Medulla oblongata (tissue), 1 donor: ENCODE measurements around the gene GLIS1.

Experiments
- DNase-seq: peaks from one replicate; pipeline ENCODE4 v3.0.0-alpha.2; 2015; ENCODE audit errors: extremely low spot score

Gene GLIS1

GRCh38 chr1:53693773-53694717 is 44.9 kb downstream of the GLIS1 start:
- no peak for DNase-seq

GRCh38 chr1:53693339-53693738 is 45.6 kb downstream of the GLIS1 start:
- DNase-seq = no peak

GRCh38 chr1:53691326-53691725 is 47.6 kb downstream of the GLIS1 start:
- DNase-seq = no peak

GRCh38 chr1:53690411-53690810 is 48.6 kb downstream of the GLIS1 start:
- DNase-seq = no peak

DNA sequence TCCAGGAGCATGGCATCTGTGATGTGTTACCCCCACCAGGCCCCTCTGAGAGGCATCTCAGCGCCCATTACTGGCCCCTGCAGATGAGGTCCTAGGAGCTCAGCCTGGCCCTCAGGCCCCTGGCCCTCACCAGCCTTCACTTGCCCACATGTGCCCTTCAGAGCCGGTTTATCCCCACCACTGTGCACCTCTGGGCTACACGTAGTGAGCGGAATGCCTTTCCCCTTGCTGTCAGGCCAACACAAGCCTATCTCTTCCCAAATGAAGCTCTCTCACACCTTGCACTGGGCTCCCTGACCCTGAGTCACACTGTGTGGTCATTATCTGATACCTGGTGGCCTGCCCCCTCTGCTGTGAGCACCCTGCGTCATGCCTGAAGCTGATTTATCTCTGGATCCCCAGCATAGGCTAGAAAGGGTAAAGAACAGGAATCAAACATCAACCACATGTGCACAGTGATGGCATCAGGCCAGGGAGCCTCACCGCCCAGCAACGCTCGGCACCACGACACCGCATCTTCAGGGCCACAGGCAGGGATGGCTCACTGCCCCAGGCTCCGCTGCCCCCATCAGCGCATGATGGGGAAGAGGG is 49.1 kb downstream of the GLIS1 start:
- no peak for DNase-seq

- DNase-seq = no peak
Measured at GRCh38 chr1:53689223-53689622, 49.7 kb downstream of the GLIS1 start.

DNA sequence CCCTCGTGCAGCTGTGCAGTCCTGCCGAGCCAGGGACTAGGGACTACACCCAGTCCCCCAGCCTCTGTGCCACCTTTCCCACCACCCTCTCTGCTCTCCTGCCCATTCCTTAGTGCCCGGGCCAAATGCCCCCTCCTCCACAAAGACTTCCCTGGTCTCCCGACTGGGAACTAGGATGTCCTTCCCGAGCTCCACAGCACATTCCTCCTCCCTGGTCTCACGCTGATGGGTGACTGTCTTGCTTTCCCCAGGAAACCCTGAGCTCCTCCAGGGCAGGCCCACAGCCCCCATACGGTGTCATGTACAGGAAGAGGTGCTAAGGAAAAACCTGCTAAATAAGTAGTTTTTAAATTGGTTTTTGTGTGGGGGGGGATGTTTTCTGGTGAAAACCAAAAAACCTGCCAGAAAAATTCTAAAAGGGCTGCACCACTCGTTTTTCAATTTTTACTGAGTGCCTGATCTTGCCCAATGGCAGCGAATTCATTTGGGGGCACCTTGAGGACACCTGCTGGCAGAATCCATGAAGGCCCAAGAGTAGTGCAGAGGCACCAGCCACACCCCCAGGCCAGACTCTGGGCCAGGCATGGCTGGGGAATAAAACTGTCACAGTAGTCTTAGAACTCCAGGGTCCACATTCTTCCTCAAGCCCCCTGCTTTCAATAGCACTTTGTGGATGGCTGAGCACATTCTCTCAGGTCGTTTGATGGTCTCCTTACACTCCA is 50.4 kb downstream of the GLIS1 start:
- DNase-seq = no peak

GRCh38 chr1:53687901-53688300 is 51.1 kb downstream of the GLIS1 start:
- no peak for DNase-seq

DNA sequence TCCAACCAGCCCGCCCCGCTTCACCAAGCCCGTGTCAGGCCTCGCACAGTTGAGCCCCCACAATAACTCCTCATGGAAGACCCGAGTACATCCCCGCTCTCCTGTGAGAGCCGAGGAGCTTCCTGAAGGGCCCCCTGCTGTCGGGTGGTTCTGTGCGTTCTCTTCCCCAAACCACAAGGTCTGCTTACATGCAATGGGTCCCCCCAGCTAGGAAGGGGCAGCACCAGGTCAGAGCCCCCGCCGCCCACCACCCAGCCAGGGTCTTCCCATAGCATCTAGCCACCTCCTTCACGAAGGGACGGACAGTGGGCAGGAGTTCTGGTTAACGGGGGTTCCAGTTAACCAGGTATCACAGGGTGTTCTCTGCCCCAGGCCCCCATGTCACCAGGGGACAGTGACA is 51.5 kb downstream of the GLIS1 start:
- no peak for DNase-seq

DNA sequence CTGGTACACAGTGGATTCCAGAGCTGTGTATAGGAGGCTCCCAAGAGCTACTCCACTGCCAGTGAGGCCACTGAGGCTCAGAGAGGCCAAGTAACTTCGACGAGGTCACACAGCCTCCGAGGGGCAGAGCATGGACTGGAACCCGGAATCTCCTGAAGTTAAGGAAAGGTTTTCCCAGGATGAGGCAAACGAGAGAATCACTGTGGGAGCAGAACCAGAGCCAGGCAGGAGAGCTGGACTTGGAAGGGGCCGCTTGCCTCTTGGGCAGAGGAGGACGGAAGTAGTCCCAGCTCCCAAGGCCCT is 52.0 kb downstream of the GLIS1 start:
- no peak for DNase-seq

DNA sequence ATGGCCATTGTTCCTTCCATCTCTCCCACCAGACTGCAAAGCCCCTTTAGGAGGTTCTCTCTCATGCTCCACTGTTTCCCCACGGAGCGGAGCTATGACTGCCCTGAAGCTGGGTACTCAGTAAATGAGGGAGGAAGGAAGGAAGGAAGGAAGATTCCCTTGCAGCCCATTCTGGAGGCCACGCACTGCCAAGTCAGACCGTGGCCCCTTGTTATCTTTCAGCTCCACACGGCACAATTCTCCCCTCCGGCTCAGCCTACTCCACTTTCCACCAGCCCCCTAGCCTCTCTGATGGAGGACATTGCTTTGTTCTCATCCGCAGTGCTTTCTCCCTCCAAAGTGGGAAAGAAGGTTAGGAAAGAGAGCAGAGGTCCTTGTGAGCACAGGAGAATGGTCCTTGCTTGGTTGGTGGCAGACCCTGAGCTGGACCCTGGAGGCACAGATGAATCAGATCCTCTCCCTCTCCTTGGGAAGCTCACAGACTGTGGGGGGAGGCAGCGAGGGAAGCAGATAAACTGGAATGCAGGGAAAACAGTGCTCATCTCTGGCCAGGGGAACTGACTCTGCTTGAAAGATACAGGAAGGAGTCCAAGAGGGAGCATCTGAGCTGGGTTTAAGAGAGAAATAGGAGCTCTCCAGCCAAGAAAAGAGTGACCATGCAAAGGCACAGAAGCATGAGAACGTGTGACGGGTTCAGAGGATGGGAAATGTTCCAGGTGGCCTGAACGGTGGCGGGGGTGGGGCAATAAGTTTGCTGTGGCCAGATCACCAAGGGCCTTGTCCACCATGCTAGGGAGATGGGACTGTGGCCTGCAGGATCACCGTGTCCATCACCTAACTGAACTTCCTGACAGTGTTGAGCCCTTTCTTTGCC is 52.6 kb downstream of the GLIS1 start:
- DNase-seq = no peak

GRCh38 chr1:53685272-53686051 is 53.5 kb downstream of the GLIS1 start:
- DNase-seq = no peak

DNA sequence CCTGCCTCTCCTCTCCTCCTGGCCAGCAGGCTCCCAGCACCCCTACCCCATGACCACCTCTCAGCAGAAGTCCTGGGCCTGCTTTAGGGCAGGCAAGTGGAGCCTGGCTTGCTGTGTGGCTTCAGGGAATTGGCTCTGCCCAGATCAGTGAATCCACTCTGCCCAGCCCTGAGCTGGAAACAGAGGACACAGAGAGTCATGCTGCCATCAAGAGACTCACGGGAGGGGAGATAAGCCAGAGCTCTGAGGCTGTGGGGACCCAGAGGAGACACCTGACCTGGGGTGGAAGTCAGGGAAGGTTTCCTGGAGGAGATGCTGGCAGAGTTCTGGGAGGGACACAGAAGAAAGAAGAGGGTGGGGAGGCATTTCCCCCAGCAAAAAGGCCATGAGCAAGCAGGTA is 54.2 kb downstream of the GLIS1 start:
- DNase-seq = no peak

DNA sequence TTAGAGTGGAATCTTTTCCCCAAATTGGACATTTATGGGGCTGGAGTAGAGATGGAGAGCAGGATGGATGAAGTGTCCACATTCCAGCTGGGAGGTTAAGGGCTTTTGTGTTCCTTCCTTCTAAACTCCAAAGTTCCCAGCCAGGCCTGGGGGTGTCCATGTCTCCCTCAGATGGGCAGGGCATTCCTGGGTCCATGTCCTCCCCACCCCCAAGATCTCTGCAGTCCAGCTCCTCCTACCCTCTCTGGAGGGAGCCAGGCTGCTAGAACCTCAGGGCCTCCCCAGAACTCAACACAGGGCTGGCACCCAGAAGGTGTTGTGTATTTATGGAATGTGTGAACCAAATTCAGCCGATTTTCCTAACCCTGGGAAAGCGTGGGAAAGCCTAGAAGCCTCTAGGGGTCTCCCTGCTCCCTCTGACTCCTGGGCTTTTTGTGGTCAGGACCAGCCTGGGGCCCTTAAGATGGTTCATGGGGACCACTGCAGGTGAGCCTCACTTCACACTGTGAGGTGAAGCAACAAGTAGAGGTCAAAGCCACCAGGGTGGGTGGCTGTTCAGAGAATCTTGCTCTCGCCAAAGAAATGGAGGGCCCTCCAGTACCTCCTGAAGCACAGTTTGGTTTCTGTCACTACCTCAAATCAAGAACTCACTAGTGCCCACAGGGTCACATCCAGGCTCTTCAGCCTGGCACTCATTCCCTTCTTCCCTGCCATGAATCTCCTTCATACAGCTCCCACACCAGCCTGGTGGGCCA is 54.8 kb downstream of the GLIS1 start:
- no peak for DNase-seq

DNA sequence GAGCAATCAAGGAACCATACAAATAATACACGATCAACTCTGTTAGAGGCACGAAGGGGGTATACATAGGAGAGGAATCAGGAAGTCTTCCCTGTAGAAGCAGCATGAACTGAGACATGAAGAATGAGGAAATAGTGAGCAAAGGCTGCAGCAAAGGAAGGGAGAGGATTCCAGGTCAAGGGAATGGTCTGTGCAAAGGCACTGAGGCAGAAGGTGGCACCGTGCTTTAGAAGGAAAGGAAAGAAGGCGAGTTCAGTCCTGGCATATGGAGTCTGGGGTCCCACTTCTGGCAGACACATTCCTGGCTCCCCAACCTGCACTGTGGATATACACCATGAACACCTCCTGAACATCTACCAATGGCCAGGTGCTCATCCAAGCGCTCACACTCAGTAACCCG is 56.1 kb downstream of the GLIS1 start:
- no peak for DNase-seq

GRCh38 chr1:53681977-53682685 is 56.8 kb downstream of the GLIS1 start:
- DNase-seq = no peak

- peak; percentile 31 for DNase-seq
Measured at GRCh38 chr1:53681351-53681976, 57.5 kb downstream of the GLIS1 start.

- no peak for DNase-seq
Measured at GRCh38 chr1:53680868-53681267, 58.1 kb downstream of the GLIS1 start.
